HG02973 (cell line): ENCODE results near the gene FN1.
"Not testable (repeated sequence)": the region's sequence is repeated elsewhere in the genome, so short reads cannot be mapped to it uniquely, and the experiment has no call there.

ENCODE experiments used
- ATAC-seq: cut with Tn5 transposase; IDR thresholded peaks from one replicate; pipeline ENCODE4 v1.9.1; 2021; ENCODE audit warnings: moderate library complexity; ENCODE audit not compliant: unreplicated experiment

The FN1 gene

DNA sequence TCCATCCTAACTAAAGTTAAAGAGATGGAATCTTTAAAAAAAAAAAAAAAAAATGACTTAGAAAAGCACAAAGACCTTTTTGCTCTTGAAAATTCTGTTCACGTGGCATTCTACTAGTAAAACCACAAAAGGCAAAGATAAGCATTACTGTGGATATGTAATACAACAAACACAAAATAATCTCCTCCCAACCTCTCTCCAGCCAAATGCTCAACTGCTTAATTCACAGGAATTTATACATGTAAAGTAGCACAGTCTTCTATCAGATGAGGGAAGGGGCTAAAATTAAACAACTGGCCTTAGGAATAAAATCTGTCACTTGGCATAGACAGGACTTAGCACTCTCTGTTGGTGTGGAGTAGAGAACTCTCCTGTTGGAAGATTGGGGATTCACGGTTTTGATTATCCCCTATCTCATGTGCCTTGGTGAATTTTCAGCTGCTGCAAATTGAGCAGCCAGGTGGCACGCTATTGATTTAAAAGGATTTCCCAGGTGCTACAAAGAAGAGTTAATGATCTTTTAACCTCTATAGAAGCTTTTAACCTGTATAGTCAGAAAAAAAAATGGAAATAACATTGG, 66.6 kb downstream of the FN1 start:
- no peak for ATAC-seq

DNA sequence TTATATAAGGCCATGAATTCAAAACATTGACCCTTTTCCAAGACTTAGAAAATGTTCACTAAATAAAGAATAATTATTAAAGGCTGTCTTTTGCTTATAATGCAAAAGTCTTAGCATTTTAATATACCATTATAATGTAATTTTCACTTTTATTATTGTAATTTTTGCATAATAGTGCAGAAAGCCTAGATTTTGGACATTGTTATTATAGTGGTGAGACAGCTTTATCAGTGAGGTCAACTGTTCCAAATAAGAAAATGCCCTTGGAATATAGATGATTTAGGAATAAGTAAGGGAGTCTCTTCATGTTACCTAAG, 67.4 kb downstream of the FN1 start:
- no peak for ATAC-seq

DNA sequence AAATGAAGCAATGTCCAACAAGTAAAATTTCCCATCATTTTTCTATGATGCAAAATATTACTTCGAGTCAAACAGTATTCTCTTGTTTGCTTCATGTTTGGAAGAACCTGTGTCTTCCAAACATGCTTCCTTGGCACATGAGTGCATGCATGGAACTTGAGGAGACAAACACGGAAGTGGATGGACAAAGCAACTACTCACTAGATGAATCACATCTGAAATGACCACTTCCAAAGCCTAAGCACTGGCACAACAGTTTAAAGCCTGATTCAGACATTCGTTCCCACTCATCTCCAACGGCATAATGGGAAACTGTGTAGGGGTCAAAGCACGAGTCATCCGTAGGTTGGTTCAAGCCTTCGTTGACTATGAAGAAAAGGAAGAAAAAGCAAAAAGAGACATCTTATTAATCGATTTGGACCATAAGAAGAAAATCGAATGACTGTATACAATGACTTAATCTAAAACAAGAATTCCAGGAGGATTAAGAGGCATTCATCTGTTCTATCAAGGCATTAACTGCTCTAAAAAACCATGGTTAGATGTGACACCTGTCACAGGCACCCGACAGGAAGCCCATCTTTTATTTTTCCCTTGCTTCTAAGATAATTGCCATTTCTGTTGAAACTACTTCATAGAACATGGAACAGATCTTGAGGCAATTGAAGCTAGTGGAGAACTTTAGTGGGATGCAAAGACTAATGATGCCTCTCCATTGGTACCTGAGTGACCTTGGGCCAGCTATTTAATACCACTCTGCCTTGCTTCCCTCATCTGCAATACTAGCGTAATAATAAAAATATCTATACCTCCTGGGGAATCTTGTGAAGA, 68.0 kb downstream of the FN1 start:
- ATAC-seq: no peak

DNA sequence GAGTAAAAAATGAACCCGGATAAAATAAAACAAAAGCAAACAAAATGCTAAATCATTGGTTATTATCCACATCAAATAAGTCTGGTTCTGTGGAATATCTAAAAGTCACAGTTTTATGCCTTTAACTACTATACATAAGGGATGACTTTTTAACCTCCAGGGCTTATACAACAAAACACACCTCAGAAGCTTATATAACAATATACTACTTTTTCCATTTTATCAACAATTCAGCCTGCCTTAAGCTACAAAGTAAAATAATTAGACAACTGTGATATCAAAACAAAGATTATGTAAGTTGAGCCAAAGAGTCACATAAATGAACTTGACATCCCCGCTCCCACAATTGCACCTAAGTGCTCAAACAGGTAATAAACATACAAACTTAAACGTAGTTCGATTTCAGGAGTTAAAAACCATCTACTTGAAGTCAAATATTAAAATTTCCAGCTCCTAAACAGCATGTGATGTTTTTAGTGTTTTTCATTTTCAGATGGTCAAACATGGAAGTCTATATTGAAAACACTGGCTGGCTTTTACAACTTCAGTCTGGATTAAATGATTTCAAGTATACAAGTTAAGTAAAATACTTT, 69.3 kb downstream of the FN1 start:
- no peak for ATAC-seq

DNA sequence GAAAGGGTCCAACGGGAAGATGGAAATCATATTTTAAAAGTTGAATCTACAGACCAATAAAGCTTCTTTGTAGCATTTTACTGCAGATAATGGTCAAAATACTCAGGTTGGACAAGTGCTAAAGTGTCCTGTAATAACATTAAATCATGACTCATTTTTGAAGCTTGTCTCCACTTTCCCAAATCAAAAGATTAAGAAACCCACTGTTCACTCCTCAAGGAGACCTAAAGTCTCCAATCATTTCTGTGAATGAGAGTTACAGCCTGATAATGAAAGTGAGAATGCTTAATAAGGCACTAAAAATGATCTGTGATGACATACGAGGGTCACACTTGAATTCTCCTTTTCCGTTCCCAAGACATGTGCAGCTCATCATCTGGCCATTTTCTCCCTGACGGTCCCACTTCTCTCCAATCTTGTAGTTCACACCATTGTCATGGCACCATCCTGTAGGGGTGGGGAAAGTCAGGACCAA, 70.6 kb downstream of the FN1 start:
- ATAC-seq: no peak

DNA sequence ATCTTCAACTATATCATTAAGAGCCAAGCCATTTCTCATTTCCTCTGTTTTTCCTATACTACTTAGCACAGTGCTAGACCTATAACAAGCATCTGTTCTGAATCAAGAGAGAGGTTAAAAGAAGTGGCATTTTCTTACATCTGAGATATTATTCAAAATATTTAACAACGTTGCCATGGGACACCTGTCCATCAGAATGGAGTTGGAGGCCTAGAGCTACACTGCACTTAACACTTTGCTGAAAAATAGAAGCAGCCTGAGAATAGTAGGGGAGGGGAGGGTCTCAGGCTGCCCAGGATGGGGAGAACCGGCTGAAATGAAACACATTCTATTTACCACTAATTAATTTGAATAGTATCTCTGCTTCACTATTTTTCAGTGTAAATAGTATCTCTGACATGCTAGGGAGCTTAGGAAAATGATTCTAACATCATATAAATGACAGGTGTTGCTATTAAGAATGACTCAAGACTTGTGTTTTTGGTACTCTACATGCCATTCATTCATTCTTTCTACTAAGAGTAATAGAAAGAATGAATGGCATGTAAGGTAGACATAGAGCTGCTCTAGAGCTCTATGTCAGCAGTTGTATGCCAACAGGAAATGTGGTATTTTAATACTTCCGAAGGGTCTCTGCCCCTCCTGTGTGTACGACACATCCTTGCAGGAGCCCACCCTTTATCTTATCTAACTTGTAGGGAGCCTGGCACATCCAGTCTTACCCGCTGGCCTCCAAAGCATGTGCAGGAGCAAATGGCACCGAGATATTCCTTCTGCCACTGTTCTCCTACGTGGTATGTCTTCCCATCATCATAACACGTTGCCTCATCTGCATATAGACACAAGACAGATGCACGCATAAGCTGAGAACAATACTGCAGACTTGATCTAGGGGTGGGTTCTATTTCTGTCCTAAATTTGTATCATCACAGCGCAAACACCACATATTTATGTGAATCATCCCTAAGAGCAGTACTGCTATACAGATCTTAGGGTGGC, 71.4 kb downstream of the FN1 start:
- no peak for ATAC-seq

DNA sequence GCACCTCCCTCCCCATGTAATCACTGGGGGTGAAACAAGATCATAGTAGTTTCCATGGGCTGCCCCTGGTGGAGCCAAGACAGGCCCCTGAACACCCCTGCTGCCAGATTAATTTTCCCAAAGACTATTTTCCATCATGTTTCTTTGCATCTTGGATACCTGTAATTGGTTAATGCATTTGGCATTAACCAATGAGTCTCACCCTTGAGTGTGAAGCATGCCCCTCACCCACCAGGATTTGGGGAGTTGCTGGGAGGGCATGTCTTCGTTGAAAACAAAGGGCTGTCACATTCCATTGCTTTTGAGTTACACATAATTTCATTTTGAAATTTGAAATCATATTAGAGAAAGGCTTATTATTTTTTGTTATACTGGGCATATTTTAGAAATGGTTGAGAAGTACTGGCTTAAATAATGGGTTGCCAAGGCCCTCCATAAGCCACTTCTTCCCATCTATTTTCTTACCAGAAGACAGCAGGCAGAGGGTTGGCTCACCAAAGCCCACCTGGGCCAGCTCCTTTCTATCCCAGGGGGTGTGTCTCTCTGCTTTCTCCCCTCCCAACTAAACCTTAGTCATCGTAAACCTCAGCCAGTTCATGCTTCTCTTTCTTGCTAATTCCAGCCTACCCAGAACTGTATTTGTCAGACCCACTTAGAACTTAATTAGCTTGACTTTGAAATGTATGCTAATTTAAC, 72.3 kb downstream of the FN1 start:
- ATAC-seq: no peak

DNA sequence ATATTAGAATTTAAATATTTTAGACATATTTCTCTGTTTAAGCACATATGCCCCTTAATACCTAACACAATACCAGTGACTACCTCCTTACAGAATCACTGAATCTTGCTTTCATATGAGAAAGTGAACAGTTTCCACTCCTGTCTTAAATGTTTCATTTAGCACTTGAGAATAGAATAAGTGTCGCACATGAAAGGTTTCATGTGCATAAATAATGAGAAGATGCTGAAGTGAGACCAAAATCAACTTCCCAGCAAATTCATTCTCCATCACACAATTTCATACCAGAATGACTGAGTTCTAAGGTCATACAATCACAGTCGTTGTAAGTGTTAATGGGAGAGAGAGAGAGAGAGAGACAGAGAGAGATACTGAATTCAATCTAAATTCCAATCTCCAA, 72.8 kb downstream of the FN1 start:
- no peak for ATAC-seq

DNA sequence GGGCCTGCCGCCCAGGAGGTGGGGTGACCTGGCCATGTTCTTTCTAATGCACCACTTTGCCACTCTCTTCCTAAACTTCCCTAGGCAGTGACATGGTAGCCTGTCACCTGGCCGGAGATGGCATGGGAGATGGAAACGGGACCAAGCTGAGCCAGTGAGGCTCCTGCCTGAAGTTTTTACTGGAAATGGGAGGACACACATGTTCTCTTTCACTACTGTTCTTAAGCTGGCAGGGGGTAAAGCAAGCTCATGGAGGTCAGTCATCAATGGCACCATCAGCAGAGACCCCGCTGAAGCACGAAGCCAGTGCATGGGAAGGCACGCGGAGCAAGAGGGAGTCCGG, 73.3 kb downstream of the FN1 start:
- no peak for ATAC-seq

DNA sequence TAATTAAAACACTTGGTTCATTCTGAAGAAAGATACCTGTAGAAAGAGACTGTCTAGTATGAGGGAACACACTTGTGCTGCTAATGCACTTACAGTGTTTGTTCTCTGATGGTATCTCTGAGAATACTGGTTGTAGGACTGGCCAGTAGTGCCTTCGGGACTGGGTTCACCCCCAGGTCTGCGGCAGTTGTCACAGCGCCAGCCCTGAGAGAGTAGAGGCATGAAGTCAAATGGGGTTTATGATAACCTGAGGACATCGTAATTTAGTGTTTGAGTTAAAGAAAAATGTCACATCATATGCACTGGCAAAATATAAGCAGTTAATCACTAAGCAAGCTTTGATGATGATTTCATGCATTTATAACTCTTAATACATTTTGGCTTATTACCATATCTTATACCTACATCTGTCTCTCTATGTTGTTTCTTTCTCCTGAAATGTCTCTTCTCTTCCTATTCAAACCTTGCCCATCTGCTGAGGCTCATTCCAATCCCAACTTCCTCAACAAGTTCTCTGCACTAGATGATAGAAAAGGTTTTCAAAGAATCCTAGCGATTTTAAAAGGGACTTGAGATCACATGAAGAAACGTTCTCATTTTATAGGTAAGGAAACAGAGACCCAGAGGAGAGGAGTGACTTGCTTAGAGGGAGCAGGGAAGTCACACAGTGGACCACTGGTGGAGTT, 73.8 kb downstream of the FN1 start:
- no peak for ATAC-seq

DNA sequence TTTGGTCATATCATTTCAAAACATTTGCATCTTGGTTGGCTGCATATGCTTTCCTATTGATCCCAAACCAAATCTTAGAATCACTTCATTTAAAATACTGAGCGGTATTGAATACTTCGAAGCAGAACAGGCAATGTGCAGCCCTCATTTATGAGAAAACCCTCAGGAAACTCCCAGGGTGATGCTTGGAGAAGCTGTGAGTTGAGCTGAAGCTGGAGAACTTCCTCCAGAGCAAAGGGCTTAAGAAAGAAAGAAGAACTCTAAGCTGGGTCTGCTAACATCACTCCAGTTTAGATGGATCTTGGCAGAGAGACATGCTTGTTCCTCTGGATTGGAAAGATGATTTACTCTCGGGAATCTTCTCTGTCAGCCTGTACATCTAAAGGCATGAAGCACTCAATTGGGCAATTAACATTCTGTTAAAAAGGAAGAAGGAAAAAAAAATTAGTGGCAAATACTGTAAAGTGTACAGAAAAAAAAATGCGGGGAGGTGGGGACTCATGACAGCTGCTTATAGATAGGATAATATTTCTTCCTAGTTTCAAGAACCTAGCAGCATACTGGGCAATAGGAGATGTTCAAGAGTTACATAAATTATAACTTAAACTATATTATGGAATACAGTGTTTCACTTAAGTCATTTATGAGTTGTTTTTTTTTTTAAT, 74.5 kb downstream of the FN1 start:
- ATAC-seq: no peak

DNA sequence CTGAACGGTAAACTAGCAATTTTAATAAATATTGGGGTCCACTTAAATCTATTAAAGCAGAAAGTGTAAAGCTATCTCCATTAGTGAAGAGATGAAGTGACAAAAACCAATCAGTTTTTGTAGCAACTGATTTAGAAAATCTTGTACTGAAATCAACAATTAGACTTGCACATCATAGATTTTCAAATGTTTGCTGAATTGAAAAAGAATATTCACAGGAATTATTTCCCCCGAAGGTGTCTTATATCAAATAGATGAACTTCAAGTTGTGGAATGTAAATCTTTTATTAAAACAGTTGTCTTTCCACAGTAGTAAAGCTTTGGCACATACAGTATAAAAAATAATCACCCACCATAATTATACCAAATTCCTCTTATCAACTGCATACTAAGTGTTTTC, 75.3 kb downstream of the FN1 start:
- no peak for ATAC-seq

DNA sequence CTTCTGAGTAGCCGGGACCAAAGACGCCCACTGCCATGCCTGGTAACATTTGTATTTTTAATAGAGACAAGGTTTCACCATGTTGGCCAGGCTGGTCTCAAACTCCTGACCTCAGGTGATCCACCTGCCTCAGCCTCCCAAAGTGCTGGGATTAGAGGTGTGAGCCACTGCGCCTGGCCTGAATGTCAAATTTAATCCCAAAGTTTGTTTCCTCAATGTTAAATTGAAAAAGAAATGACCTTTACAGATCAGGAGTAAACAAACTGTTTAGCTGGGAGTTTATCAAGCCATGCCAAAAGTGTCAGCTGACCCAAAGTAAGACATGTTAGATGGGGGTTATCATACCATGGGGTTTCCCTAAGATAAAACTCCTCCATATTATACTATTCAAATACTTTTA, 75.8 kb downstream of the FN1 start:
- not testable (repeated sequence) for ATAC-seq

DNA sequence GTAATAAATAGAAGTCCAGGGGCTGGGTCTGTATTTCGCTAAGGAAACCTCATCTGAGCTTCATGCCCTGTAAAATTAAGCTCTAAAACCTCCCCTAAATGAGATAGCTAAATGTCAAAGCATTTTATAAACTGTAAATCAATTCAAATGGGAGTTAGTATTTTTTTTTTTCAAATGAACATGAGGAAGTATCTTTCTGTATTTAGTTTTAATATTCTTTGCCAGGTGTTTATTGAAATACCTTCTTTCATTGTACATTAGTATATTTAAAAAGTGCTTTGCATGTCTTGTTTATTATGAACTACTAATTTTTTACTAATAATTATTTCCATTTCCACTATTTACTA, 76.3 kb downstream of the FN1 start:
- ATAC-seq: no peak

DNA sequence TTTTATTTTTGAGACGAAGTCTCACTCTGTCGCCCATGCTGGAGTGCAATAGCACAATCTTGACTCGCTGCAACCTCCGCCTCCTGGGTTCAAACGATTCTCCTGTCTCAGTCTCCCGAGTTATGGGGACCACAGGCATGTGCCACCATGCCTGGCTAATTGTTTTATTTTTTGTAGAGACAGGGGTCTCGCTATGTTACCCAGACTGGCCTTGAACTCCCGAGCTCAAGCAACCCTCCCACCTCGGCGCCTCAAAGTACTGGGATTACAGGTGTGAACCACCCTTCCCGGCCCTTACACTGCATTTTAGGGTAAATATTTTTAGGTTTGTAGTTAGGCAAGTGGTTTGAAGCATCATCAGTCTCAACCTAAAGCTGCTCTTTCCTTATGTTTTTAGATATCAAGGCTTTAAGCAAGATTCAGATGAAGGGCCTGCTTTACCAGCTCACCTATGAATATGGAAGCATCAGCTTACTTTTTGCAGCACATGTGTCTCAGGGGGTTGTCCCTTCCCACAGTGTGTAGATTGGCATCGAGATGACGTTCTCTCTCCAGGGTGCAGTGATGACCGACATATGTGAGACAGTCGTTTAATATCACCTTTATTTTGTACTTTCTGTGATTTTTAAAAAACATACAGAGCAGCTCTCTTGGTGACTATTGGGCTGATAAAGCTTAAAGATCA, 76.8 kb downstream of the FN1 start:
- no peak for ATAC-seq

DNA sequence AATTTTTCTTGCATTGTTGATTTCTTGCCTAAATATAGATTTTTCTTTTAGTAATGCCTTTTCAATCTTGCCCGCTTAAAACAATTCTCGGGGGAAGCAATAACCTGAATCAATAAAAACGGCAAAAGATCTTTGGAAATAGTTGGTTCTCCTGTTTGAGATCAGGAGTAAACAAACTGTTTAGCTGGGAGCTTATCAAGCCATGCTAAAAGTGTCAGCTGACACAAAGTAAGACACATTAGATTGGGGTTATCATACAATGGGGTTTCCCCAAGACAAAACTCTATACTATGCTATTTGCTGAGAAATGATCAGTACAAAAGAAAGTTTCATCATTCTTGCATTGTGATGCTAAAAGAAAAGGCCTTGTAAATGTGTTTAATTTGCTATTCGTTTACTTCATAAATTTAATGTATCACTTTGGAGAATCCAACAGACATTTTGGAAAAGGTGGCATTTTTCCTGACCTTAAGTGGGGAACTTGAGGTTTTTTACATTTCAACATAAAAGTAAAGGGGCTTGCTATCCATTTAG, 77.5 kb downstream of the FN1 start:
- ATAC-seq: no peak

DNA sequence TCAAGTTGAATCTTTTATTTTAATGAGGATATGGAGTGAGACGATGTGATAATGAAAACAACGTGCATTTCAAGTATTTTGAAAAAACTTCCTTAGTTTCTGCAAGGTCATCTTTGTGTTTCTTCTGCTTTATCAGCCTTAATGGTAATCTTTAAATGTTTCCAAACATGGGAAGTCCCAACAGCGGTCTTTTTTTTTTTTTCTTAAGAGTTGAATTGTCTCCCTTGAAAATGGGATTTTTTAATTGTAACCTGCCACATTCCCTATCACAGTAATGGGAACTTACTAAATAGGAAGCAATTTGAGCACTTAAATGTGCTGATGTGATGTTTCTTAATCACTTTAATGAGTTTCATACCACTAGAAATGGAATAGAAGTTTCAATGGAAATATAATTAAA, 78.2 kb downstream of the FN1 start:
- ATAC-seq: no peak

DNA sequence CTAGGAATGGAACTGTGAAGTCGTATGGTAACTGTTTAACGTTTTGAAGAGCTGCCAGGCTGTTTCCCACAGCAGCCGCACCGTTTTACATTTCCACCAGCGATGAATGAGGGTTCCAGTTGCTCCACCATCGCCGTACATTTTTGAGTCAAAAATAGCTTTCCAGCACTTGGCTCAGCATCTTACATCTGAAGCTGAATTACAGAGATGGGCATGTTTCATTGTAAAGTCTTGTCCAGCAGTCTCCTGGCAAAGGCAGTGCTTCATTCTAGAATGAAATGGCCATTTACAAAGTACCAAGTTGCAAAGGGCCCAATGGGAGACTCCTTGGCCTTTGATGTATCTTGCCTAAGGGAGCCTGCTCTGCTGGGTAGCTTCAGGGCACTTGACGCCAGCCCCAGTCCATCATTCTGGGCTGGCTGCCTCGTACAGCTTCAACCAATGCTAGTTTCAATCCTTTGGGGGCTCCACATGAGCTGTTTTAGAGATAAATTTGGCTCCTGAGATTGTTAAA, 78.9 kb downstream of the FN1 start:
- ATAC-seq: no peak
